ENCODE results near the gene GEMIN7. TPM values are rescaled to one million over a fixed set of nuclear protein-coding genes. Genes with fewer than 3 reads are reported as not detected.

Gene GEMIN7
- polyA plus RNA-seq, 1 donor from 2014 or later: 26.5 TPM

- Histone ChIP-seq H2AFZ (ENCODE audit: low read depth, low read length) (peak overlapping the region; percentile 41), H3K79me2 (replicated peaks; ENCODE audit: insufficient read depth, low read length) (peaks cover 18% of the 10 kb centered on the region), H3K27ac (ENCODE audit: low read length) (no peak overlapping the region)
Observed at GRCh38 chr19:45079911-45080370, 881 bp downstream of the GEMIN7 start.

GRCh38 chr19:45082170-45082569 is 3.1 kb downstream of the GEMIN7 start:
- H3K9me3 ChIP-seq (ENCODE audit: low read length): no peaks in the 10 kb centered on the region
- H3K36me3 ChIP-seq (ENCODE audit: insufficient read depth, low read length): no peaks in the 10 kb centered on the region
- H3F3A ChIP-seq (ENCODE audit: insufficient read depth, low read length, poor library complexity, severe bottlenecking): no peaks in the 10 kb centered on the region
- H3K4me3 ChIP-seq (ENCODE audit: low read length): no peak overlapping the region
- peaks cover 18% of the 10 kb centered on the region for H3K79me2 ChIP-seq (replicated peaks; ENCODE audit: insufficient read depth, low read length)
- H2AFZ ChIP-seq (ENCODE audit: low read depth, low read length): no peak overlapping the region
- no peak overlapping the region for H3K9ac ChIP-seq (ENCODE audit: low read length)
- no peak overlapping the region for H3K4me2 ChIP-seq (ENCODE audit: low read length)
- no peak overlapping the region for H3K27ac ChIP-seq (ENCODE audit: low read length)
- H3K9me2 ChIP-seq (ENCODE audit: insufficient read depth, low read length): no peaks in the 10 kb centered on the region
- no peaks in the 10 kb centered on the region for H4K20me1 ChIP-seq (ENCODE audit: insufficient read depth)
- peaks cover 7% of the 10 kb centered on the region for H3K27me3 ChIP-seq (ENCODE audit: insufficient read depth, low read depth, low read length)
- TF ChIP-seq SMC3 (conservative IDR thresholded peaks at IDR 0.05; ENCODE audit: poor library complexity): no peak
- TF ChIP-seq EZH2 (IDR thresholded peaks at IDR 0.05; ENCODE audit: borderline replicate concordance, insufficient read depth, low read length, poor library complexity, severe bottlenecking): no peak
- no peak for TF ChIP-seq CTCF (IDR thresholded peaks at IDR 0.05; ENCODE audit: poor library complexity, severe bottlenecking)
- no peak for TF ChIP-seq REST (IDR thresholded peaks at IDR 0.05; ENCODE audit: borderline replicate concordance)
- no peak for TF ChIP-seq RAD21 (conservative IDR thresholded peaks at IDR 0.05)
- no peak for TF ChIP-seq POLR2AphosphoS5 (IDR thresholded peaks at IDR 0.05)

More at GRCh38 chr19:45079911-45080370, 881 bp downstream of the GEMIN7 start:
- no peaks in the 10 kb centered on the region for H4K20me1 ChIP-seq (ENCODE audit: insufficient read depth)
- H3K9me2 ChIP-seq (ENCODE audit: insufficient read depth, low read length): no peaks in the 10 kb centered on the region
- peak overlapping the region; percentile 78 for H3K9ac ChIP-seq (ENCODE audit: low read length)
- peaks cover 28% of the 10 kb centered on the region for H3K27me3 ChIP-seq (ENCODE audit: insufficient read depth, low read depth, low read length)
- H3K9me3 ChIP-seq (ENCODE audit: low read length): no peaks in the 10 kb centered on the region
- no peaks in the 10 kb centered on the region for H3K36me3 ChIP-seq (ENCODE audit: insufficient read depth, low read length)
- TF ChIP-seq RAD21 (conservative IDR thresholded peaks at IDR 0.05) (no peak), SMC3 (conservative IDR thresholded peaks at IDR 0.05; ENCODE audit: poor library complexity) (no peak), EP300 (conservative IDR thresholded peaks at IDR 0.05; ENCODE audit: poor library complexity, severe bottlenecking) (no peak), CTCF (IDR thresholded peaks at IDR 0.05; ENCODE audit: poor library complexity, severe bottlenecking) (no peak), EZH2 (IDR thresholded peaks at IDR 0.05; ENCODE audit: borderline replicate concordance, insufficient read depth, low read length, poor library complexity, severe bottlenecking) (no peak), POLR2AphosphoS5 (IDR thresholded peaks at IDR 0.05) (no peak), MXI1 (conservative IDR thresholded peaks at IDR 0.05; ENCODE audit: poor library complexity, severe bottlenecking) (no peak), REST (IDR thresholded peaks at IDR 0.05; ENCODE audit: borderline replicate concordance) (no peak), TAF1 (IDR thresholded peaks at IDR 0.05; ENCODE audit: low read depth) (no peak)
- H3K4me3 ChIP-seq (ENCODE audit: low read length): peak overlapping the region; percentile 78
- H3K4me2 ChIP-seq (ENCODE audit: low read length): peak overlapping the region; percentile 99
- no peaks in the 10 kb centered on the region for H3F3A ChIP-seq (ENCODE audit: insufficient read depth, low read length, poor library complexity, severe bottlenecking)
